Measurements from ENCODE around the gene CABLES2. TPM values are rescaled to one million over a fixed set of nuclear protein-coding genes. Genes with fewer than 3 reads are reported as not detected.

CABLES2 gene
- total RNA-seq, 1 experiment from 2014 or later = 7.5 TPM

- TF ChIP-seq, protein P1, sequence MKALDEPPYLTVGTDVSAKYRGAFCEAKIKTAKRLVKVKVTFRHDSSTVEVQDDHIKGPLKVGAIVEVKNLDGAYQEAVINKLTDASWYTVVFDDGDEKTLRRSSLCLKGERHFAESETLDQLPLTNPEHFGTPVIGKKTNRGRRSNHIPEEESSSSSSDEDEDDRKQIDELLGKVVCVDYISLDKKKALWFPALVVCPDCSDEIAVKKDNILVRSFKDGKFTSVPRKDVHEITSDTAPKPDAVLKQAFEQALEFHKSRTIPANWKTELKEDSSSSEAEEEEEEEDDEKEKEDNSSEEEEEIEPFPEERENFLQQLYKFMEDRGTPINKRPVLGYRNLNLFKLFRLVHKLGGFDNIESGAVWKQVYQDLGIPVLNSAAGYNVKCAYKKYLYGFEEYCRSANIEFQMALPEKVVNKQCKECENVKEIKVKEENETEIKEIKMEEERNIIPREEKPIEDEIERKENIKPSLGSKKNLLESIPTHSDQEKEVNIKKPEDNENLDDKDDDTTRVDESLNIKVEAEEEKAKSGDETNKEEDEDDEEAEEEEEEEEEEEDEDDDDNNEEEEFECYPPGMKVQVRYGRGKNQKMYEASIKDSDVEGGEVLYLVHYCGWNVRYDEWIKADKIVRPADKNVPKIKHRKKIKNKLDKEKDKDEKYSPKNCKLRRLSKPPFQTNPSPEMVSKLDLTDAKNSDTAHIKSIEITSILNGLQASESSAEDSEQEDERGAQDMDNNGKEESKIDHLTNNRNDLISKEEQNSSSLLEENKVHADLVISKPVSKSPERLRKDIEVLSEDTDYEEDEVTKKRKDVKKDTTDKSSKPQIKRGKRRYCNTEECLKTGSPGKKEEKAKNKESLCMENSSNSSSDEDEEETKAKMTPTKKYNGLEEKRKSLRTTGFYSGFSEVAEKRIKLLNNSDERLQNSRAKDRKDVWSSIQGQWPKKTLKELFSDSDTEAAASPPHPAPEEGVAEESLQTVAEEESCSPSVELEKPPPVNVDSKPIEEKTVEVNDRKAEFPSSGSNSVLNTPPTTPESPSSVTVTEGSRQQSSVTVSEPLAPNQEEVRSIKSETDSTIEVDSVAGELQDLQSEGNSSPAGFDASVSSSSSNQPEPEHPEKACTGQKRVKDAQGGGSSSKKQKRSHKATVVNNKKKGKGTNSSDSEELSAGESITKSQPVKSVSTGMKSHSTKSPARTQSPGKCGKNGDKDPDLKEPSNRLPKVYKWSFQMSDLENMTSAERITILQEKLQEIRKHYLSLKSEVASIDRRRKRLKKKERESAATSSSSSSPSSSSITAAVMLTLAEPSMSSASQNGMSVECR (CRISPR knock-in tag; IDR thresholded peaks at IDR 0.05; ENCODE audit: borderline replicate concordance) = no peak
- TF ChIP-seq ATF6 (CRISPR knock-in tag; IDR thresholded peaks at IDR 0.05) = no peak
- no peak for TF ChIP-seq ZNF263 (CRISPR knock-in tag; IDR thresholded peaks at IDR 0.05; ENCODE audit: low read depth)
- TF ChIP-seq, protein P2, sequence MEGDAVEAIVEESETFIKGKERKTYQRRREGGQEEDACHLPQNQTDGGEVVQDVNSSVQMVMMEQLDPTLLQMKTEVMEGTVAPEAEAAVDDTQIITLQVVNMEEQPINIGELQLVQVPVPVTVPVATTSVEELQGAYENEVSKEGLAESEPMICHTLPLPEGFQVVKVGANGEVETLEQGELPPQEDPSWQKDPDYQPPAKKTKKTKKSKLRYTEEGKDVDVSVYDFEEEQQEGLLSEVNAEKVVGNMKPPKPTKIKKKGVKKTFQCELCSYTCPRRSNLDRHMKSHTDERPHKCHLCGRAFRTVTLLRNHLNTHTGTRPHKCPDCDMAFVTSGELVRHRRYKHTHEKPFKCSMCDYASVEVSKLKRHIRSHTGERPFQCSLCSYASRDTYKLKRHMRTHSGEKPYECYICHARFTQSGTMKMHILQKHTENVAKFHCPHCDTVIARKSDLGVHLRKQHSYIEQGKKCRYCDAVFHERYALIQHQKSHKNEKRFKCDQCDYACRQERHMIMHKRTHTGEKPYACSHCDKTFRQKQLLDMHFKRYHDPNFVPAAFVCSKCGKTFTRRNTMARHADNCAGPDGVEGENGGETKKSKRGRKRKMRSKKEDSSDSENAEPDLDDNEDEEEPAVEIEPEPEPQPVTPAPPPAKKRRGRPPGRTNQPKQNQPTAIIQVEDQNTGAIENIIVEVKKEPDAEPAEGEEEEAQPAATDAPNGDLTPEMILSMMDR (IDR thresholded peaks at IDR 0.05) = no peak
- no peak for TF ChIP-seq TEAD1 (CRISPR knock-in tag; IDR thresholded peaks at IDR 0.05)
- TF ChIP-seq ZNF317 (CRISPR knock-in tag; IDR thresholded peaks at IDR 0.05; ENCODE audit: borderline replicate concordance, low read depth) = no peak
- TF ChIP-seq ELF4 (CRISPR knock-in tag; IDR thresholded peaks at IDR 0.05; ENCODE audit: low read depth) = no peak
- TF ChIP-seq E2F5 (CRISPR knock-in tag; IDR thresholded peaks at IDR 0.05) = no peak
- TF ChIP-seq CREM (CRISPR knock-in tag; IDR thresholded peaks at IDR 0.05) = no peak
- TF ChIP-seq, protein P3, sequence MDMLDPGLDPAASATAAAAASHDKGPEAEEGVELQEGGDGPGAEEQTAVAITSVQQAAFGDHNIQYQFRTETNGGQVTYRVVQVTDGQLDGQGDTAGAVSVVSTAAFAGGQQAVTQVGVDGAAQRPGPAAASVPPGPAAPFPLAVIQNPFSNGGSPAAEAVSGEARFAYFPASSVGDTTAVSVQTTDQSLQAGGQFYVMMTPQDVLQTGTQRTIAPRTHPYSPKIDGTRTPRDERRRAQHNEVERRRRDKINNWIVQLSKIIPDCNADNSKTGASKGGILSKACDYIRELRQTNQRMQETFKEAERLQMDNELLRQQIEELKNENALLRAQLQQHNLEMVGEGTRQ (CRISPR knock-in tag; IDR thresholded peaks at IDR 0.05) = no peak
These were observed 52.9 kb downstream of the CABLES2 start (continued) for GRCh38 chr20:62354031-62354808.

- H3K27ac Mint-ChIP-seq = no peak overlapping the region
- no peaks in the 10 kb centered on the region for H3K27me3 Mint-ChIP-seq (ENCODE audit: low read depth)
- H3K9me3 Mint-ChIP-seq = peaks cover 9% of the 10 kb centered on the region
- POLR2A ChIA-PET = no interaction called here
- CTCF ChIA-PET = interaction anchor here (1.0 to 1.3 kb wide), 3 partner anchors 10 to 29 kb away, joined by 3 to 4 read pairs (median 3); no protein-coding TSS in a partner anchor
- H3K4me1 Mint-ChIP-seq = peaks cover 9% of the 10 kb centered on the region
- ATAC-seq (no peak), DNase-seq (ENCODE audit: low spot score) (no peak)
- H3K36me3 Mint-ChIP-seq = peaks cover 28% of the 10 kb centered on the region
- no peak overlapping the region for H3K4me3 Mint-ChIP-seq
- TF ChIP-seq ESRRA (CRISPR knock-in tag; IDR thresholded peaks at IDR 0.05; ENCODE audit: borderline replicate concordance) (no peak), KAT7 (CRISPR knock-in tag; IDR thresholded peaks at IDR 0.05; ENCODE audit: borderline replicate concordance) (no peak), NR2C2 (CRISPR knock-in tag; IDR thresholded peaks at IDR 0.05) (no peak), ZNF416 (CRISPR knock-in tag; IDR thresholded peaks at IDR 0.05) (no peak), AR (CRISPR knock-in tag; IDR thresholded peaks at IDR 0.05) (no peak), OVOL2 (CRISPR knock-in tag; IDR thresholded peaks at IDR 0.05; ENCODE audit: borderline replicate concordance) (no peak), ZNF671 (CRISPR knock-in tag; IDR thresholded peaks at IDR 0.05) (no peak)
- TF ChIP-seq, protein P4, sequence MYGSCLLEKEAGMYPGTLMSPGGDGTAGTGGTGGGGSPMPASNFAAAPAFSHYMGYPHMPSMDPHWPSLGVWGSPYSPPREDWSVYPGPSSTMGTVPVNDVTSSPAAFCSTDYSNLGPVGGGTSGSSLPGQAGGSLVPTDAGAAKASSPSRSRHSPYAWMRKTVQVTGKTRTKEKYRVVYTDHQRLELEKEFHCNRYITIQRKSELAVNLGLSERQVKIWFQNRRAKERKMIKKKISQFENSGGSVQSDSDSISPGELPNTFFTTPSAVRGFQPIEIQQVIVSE (CRISPR knock-in tag; IDR thresholded peaks at IDR 0.05; ENCODE audit: borderline replicate concordance) = no peak
These were observed 53.6 kb downstream of the CABLES2 start for GRCh38 chr20:62353289-62354030.
